ENCODE measurements around the gene ARHGEF18.
"Not testable (repeated sequence)": the region's sequence is repeated elsewhere in the genome, so short reads cannot be mapped to it uniquely, and the experiment has no call there.

ARHGEF18 gene

DNA sequence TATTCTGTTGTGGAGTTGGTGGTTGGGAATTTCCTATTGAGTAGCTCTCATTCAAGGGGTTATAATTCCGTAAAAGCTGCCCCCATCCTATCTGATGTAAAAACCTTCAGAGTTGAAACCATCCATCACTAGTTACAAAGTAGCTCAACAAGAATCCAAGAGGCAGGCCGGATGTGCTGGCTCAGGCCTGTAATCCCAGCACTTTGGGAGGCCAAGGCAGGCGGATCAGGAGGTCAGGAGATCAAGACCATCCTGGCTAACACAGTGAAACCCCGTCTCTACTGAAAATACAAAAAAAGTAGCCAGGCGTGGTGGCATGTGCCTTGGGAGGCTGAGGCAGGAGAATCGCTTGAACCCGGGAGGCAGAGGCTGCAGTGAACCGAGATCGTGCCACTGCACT lies 40.4 kb upstream of the ARHGEF18 start:
- not testable (repeated sequence) for H3K27me3 ChIP-seq (ENCODE audit: insufficient read depth, low read length, poor library complexity); H3K56ac ChIP-seq (ENCODE audit: low read length); H2BK5ac ChIP-seq (ENCODE audit: low read length); H4K8ac ChIP-seq (ENCODE audit: low read depth, low read length); H3K79me2 ChIP-seq (ENCODE audit: control insufficient read depth, insufficient read depth, low read length); H2BK15ac ChIP-seq (replicated peaks; ENCODE audit: low read depth); H3K18ac ChIP-seq (ENCODE audit: low read length); H3K4me2 ChIP-seq (ENCODE audit: low read length); DNase-seq; H3K79me1 ChIP-seq (ENCODE audit: low read length); H3K4me3 ChIP-seq (ENCODE audit: low read length); H3K36me3 ChIP-seq (ENCODE audit: control insufficient read depth, insufficient read depth, low read length); H4K5ac ChIP-seq (ENCODE audit: low read length); H3K4ac ChIP-seq (ENCODE audit: low read depth, low read length); H3K9ac ChIP-seq (ENCODE audit: low read length); H2AK5ac ChIP-seq (ENCODE audit: low read length); H3K27ac ChIP-seq (ENCODE audit: low read depth, low read length); H2BK120ac ChIP-seq (ENCODE audit: low read depth, low read length); H3K4me1 ChIP-seq (ENCODE audit: control insufficient read depth, low read depth, low read length); H3K23ac ChIP-seq (ENCODE audit: low read length)
- no CpG with 5 or more reads among the region's 9 CpGs for WGBS (ENCODE audit: extremely low coverage, insufficient coverage, low lambda C conversion rate)

DNA sequence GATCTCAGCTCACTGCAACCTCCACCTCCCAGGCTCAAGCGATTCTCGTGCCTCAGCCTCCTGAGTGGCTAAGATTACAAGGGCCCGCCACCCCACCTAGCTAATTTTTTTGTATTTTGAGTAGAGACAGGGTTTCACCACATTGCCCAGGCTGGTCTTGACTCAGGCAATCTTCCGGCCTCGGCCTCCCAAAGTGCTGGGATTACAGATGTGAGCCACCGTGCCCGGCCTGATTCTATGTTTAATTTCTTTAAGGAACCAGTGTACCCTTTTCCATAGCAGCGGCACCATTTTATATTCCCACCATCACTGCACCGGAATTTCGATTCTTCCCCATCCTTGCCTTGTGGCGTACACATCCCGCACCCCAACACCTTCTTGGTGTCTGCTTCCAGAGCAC lies 36.8 kb upstream of the ARHGEF18 start:
- Histone ChIP-seq H3K4me2 (ENCODE audit: low read length) (no peak overlapping the region), H4K8ac (ENCODE audit: low read depth, low read length) (no peak overlapping the region), H3K79me2 (ENCODE audit: control insufficient read depth, insufficient read depth, low read length) (no peaks in the 10 kb centered on the region), H2BK15ac (replicated peaks; ENCODE audit: low read depth) (no peak overlapping the region), H2BK5ac (ENCODE audit: low read length) (no peak overlapping the region), H3K4me3 (ENCODE audit: low read length) (no peak overlapping the region), H3K79me1 (ENCODE audit: low read length) (no peaks in the 10 kb centered on the region), H3K27ac (ENCODE audit: low read depth, low read length) (no peak overlapping the region), H3K4ac (ENCODE audit: low read depth, low read length) (no peak overlapping the region), H2AK5ac (ENCODE audit: low read length) (no peak overlapping the region), H4K5ac (ENCODE audit: low read length) (no peak overlapping the region), H3K56ac (ENCODE audit: low read length) (no peak overlapping the region), H3K4me1 (ENCODE audit: control insufficient read depth, low read depth, low read length) (no peaks in the 10 kb centered on the region), H3K27me3 (ENCODE audit: insufficient read depth, low read length, poor library complexity) (no peaks in the 10 kb centered on the region), H3K18ac (ENCODE audit: low read length) (no peak overlapping the region), H2BK120ac (ENCODE audit: low read depth, low read length) (no peak overlapping the region), H3K9ac (ENCODE audit: low read length) (no peak overlapping the region), H3K23ac (ENCODE audit: low read length) (no peak overlapping the region), H3K36me3 (ENCODE audit: control insufficient read depth, insufficient read depth, low read length) (no peaks in the 10 kb centered on the region)
- DNase-seq: no peak
- no CpG with 5 or more reads among the region's 12 CpGs for WGBS (ENCODE audit: extremely low coverage, insufficient coverage, low lambda C conversion rate)

DNA sequence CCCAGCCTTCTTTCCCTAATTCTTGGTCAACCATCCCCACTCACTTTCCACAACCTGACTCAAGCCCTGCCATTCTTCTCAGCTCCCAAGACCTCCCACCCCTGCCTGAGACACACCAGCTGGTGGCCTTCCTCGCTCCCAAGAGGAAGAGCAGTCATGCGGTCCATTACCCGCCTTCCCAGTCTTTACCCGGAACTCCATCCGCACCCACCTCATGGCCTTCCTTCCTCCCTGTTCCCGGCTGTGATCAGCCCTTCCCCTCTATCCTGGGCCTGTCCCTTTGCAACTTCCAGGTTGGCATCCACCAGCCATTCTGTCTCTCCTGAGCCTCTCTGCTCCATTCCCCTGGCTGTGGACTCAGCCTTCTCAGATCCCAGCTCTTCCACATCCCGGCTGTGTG lies 35.9 kb upstream of the ARHGEF18 start:
- Histone ChIP-seq H4K5ac (ENCODE audit: low read length) (no peak overlapping the region), H2BK120ac (ENCODE audit: low read depth, low read length) (no peak overlapping the region), H3K79me1 (ENCODE audit: low read length) (no peaks in the 10 kb centered on the region), H3K18ac (ENCODE audit: low read length) (no peak overlapping the region), H3K4me3 (ENCODE audit: low read length) (no peak overlapping the region), H3K27me3 (ENCODE audit: insufficient read depth, low read length, poor library complexity) (no peaks in the 10 kb centered on the region), H4K8ac (ENCODE audit: low read depth, low read length) (no peak overlapping the region), H3K23ac (ENCODE audit: low read length) (no peak overlapping the region), H2BK15ac (replicated peaks; ENCODE audit: low read depth) (no peak overlapping the region), H2BK5ac (ENCODE audit: low read length) (no peak overlapping the region), H3K36me3 (ENCODE audit: control insufficient read depth, insufficient read depth, low read length) (no peaks in the 10 kb centered on the region), H3K9ac (ENCODE audit: low read length) (no peak overlapping the region), H3K4ac (ENCODE audit: low read depth, low read length) (no peak overlapping the region), H3K56ac (ENCODE audit: low read length) (no peak overlapping the region), H3K27ac (ENCODE audit: low read depth, low read length) (no peak overlapping the region), H2AK5ac (ENCODE audit: low read length) (no peak overlapping the region), H3K79me2 (ENCODE audit: control insufficient read depth, insufficient read depth, low read length) (no peaks in the 10 kb centered on the region), H3K4me1 (ENCODE audit: control insufficient read depth, low read depth, low read length) (no peaks in the 10 kb centered on the region), H3K4me2 (ENCODE audit: low read length) (no peak overlapping the region)
- no CpG with 5 or more reads among the region's 7 CpGs for WGBS (ENCODE audit: extremely low coverage, insufficient coverage, low lambda C conversion rate)
- no peak for DNase-seq

DNA sequence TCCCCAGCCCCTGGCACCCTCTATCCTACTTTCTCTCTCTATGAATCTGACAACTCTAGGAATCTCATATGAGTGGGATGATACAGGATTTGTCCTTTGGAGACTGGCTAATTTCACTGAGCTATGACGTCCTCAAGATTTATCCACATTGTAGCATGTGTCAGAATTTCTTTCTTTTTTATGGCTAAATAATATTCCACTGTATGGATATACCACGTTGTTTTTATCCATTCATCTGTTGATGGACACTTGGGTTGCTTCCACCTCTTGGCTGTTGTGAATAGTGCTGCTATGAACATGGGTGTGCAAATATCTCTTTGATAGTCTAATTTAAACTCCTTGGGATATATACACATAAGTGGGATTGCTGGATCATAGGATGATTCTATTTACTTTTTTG lies 30.6 kb upstream of the ARHGEF18 start:
- Histone ChIP-seq H3K27ac (ENCODE audit: low read depth, low read length) (no peak overlapping the region), H4K8ac (ENCODE audit: low read depth, low read length) (no peak overlapping the region), H2BK5ac (ENCODE audit: low read length) (no peak overlapping the region), H3K36me3 (ENCODE audit: control insufficient read depth, insufficient read depth, low read length) (no peaks in the 10 kb centered on the region), H2BK120ac (ENCODE audit: low read depth, low read length) (no peak overlapping the region), H3K4ac (ENCODE audit: low read depth, low read length) (no peak overlapping the region), H3K9ac (ENCODE audit: low read length) (no peak overlapping the region), H3K79me1 (ENCODE audit: low read length) (no peaks in the 10 kb centered on the region), H4K5ac (ENCODE audit: low read length) (no peak overlapping the region), H3K79me2 (ENCODE audit: control insufficient read depth, insufficient read depth, low read length) (no peaks in the 10 kb centered on the region), H3K27me3 (ENCODE audit: insufficient read depth, low read length, poor library complexity) (no peaks in the 10 kb centered on the region), H3K18ac (ENCODE audit: low read length) (no peak overlapping the region), H3K4me1 (ENCODE audit: control insufficient read depth, low read depth, low read length) (no peaks in the 10 kb centered on the region), H3K23ac (ENCODE audit: low read length) (no peak overlapping the region), H2BK15ac (replicated peaks; ENCODE audit: low read depth) (no peak overlapping the region), H3K4me2 (ENCODE audit: low read length) (no peak overlapping the region), H3K56ac (ENCODE audit: low read length) (no peak overlapping the region), H3K4me3 (ENCODE audit: low read length) (no peak overlapping the region), H2AK5ac (ENCODE audit: low read length) (no peak overlapping the region)
- DNase-seq: no peak
- no CpG with 5 or more reads among the region's 2 CpGs for WGBS (ENCODE audit: extremely low coverage, insufficient coverage, low lambda C conversion rate)

DNA sequence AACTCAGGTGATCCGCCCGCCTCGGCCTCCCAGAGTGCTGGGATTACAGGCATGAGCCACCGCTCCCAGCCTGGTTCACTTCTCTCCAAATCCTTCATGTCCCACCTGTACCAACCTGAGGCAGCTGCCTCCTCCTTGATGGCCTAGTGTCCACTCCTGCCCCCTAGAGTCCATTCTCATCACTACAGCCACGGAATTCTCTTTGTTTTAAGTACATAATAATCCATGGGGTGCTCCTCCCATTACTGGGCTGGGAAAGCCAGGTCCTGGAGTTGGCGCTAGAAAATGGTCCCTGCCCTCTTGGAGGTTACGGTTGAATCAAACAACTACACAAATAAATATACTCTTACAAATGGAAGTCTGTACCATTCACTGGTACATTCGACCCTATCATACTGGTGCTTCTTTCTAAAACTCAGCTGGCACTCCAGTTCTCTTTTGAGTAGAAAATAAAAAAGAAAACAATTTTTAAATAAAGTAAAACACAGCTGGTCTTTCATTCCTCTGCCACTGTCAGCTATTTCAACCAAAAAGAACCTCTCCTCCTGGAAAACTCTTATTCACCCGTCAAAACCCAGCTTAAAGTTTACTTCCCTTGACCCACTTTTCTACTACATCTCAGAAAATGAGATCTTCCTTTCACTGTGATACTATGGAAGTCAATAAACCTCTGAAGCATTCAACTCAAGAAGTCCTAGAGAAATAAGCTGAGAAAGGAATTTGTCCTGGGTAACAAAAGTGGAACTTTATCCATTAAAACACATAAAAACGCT lies 22.4 kb upstream of the ARHGEF18 start:
- no peaks in the 10 kb centered on the region for H3K27me3 ChIP-seq (ENCODE audit: insufficient read depth, low read length, poor library complexity)
- H4K8ac ChIP-seq (ENCODE audit: low read depth, low read length): no peak overlapping the region
- no peaks in the 10 kb centered on the region for H3K79me1 ChIP-seq (ENCODE audit: low read length)
- no peak overlapping the region for H3K27ac ChIP-seq (ENCODE audit: low read depth, low read length)
- no peak overlapping the region for H2AK5ac ChIP-seq (ENCODE audit: low read length)
- no peaks in the 10 kb centered on the region for H3K79me2 ChIP-seq (ENCODE audit: control insufficient read depth, insufficient read depth, low read length)
- H3K9ac ChIP-seq (ENCODE audit: low read length): no peak overlapping the region
- no peak overlapping the region for H3K4ac ChIP-seq (ENCODE audit: low read depth, low read length)
- H3K4me1 ChIP-seq (ENCODE audit: control insufficient read depth, low read depth, low read length): no peaks in the 10 kb centered on the region
- no peak overlapping the region for H2BK5ac ChIP-seq (ENCODE audit: low read length)
- H2BK120ac ChIP-seq (ENCODE audit: low read depth, low read length): no peak overlapping the region
- H2BK15ac ChIP-seq (replicated peaks; ENCODE audit: low read depth): no peak overlapping the region
- H4K5ac ChIP-seq (ENCODE audit: low read length): no peak overlapping the region
- no peak overlapping the region for H3K23ac ChIP-seq (ENCODE audit: low read length)
- H3K56ac ChIP-seq (ENCODE audit: low read length): no peak overlapping the region
- no peak overlapping the region for H3K18ac ChIP-seq (ENCODE audit: low read length)
- no CpG with 5 or more reads among the region's 10 CpGs for WGBS (ENCODE audit: extremely low coverage, insufficient coverage, low lambda C conversion rate)
- no peak overlapping the region for H3K4me3 ChIP-seq (ENCODE audit: low read length)
- DNase-seq: peak; percentile 80
- no peaks in the 10 kb centered on the region for H3K36me3 ChIP-seq (ENCODE audit: control insufficient read depth, insufficient read depth, low read length)
- no peak overlapping the region for H3K4me2 ChIP-seq (ENCODE audit: low read length)

DNA sequence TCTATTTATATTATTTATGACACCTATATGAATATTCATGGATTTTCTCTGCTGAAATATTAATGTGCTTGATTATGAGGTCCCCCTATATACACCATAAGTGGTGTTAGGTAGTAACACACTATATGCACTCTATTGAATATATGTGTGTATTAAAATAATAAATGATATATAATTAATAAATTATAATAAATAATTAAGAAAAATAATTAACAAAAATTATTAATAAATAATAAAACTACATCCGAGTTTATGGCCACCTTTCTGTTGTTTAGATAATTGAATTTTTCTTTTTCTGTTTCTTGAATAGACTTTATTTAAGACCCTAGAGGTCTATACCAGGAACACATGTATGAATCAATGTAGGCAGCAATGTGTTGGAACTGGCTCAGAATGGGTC lies 20.9 kb upstream of the ARHGEF18 start:
- no peak overlapping the region for H3K27ac ChIP-seq (ENCODE audit: low read depth, low read length)
- H3K18ac ChIP-seq (ENCODE audit: low read length): no peak overlapping the region
- no peaks in the 10 kb centered on the region for H3K27me3 ChIP-seq (ENCODE audit: insufficient read depth, low read length, poor library complexity)
- H3K56ac ChIP-seq (ENCODE audit: low read length): no peak overlapping the region
- no peak overlapping the region for H2AK5ac ChIP-seq (ENCODE audit: low read length)
- H4K5ac ChIP-seq (ENCODE audit: low read length): no peak overlapping the region
- no peak overlapping the region for H3K4me2 ChIP-seq (ENCODE audit: low read length)
- DNase-seq: no peak
- no peak overlapping the region for H3K9ac ChIP-seq (ENCODE audit: low read length)
- no peak overlapping the region for H3K4ac ChIP-seq (ENCODE audit: low read depth, low read length)
- H3K4me1 ChIP-seq (ENCODE audit: control insufficient read depth, low read depth, low read length): no peaks in the 10 kb centered on the region
- H3K79me2 ChIP-seq (ENCODE audit: control insufficient read depth, insufficient read depth, low read length): no peaks in the 10 kb centered on the region
- no peak overlapping the region for H3K4me3 ChIP-seq (ENCODE audit: low read length)
- no peak overlapping the region for H2BK5ac ChIP-seq (ENCODE audit: low read length)
- no peak overlapping the region for H2BK120ac ChIP-seq (ENCODE audit: low read depth, low read length)
- H4K8ac ChIP-seq (ENCODE audit: low read depth, low read length): no peak overlapping the region
- no CpG with 5 or more reads among the region's 1 CpG for WGBS (ENCODE audit: extremely low coverage, insufficient coverage, low lambda C conversion rate)
- no peak overlapping the region for H2BK15ac ChIP-seq (replicated peaks; ENCODE audit: low read depth)
- H3K79me1 ChIP-seq (ENCODE audit: low read length): no peaks in the 10 kb centered on the region
- H3K23ac ChIP-seq (ENCODE audit: low read length): no peak overlapping the region
- no peaks in the 10 kb centered on the region for H3K36me3 ChIP-seq (ENCODE audit: control insufficient read depth, insufficient read depth, low read length)
